Peyer's patch (tissue), 4 donors: Measurements from ENCODE around the gene SLX9.

Experiments used
- CTCF ChIP-seq, 6 experiments: fragments of 450-650 bp in 4 of 6; fragments of 200-600 bp in 2 of 6; sonication (generic) in 1 of 6; IDR thresholded peaks; one replicate each; pipeline ENCODE4 v1.5.1; 2017 to 2019; ENCODE audit warnings: antibody characterized with exemption in 6 of 6, mild to moderate bottlenecking in 3 of 6, moderate library complexity in 1 of 6
- POLR2A ChIP-seq, 2 donors: fragments of 450-650 bp; IDR thresholded peaks; one replicate each; pipeline ENCODE4 v1.5.1; 2017; ENCODE audit warnings: antibody characterized with exemption in 2 of 2, mild to moderate bottlenecking in 2 of 2, moderate library complexity in 2 of 2

GRCh38 chr21:44984428-44984791 lies 44.6 kb downstream of the SLX9 start:
- TF ChIP-seq POLR2A (IDR thresholded peaks at IDR 0.05), result no peak
- TF ChIP-seq CTCF (IDR thresholded peaks at IDR 0.05), result no peak
